H1 (cell line): ENCODE measurements around the gene OSBP2. TPM values are rescaled to one million over a fixed set of nuclear protein-coding genes. Genes with fewer than 3 reads are reported as not detected.

Experiments
- CTCF ChIA-PET: fragments of 300-600 bp; sonication (Branson Sonifier 250); formaldehyde crosslinking; loops from one replicate; lab custom pipeline; 2021; ENCODE audit not compliant: partially characterized antibody; lab: Charles Lee
- POLR2A ChIA-PET: fragments of 300-600 bp; sonication (Branson Sonifier 250); formaldehyde crosslinking; loops from one replicate; lab custom pipeline; 2021; ENCODE audit warnings: inconsistent platforms; ENCODE audit not compliant: partially characterized antibody; lab: Charles Lee
- DNase-seq, 2 experiments: peaks; one replicate each; pipeline versions ENCODE4 v3.0.0 to v3.0.0-alpha.2; 2010 to 2022; ENCODE audit warnings: low spot score in 2 of 2, low read depth in 1 of 2, mixed read lengths in 1 of 2
- FAIRE-seq: peaks from 2 replicates; lab custom pipeline; 2011; peaks lifted over from hg19 to GRCh38; lab: Jason Lieb, UNC
- H2AFZ ChIP-seq: 2 replicates; pipeline ENCODE4 v1.8.1; 2012; ENCODE audit warnings: low read length, inconsistent platforms
- H2AK5ac ChIP-seq: 2 replicates; pipeline ENCODE4 v1.6.1; 2013; ENCODE audit warnings: low read depth, low read length
- H2BK120ac ChIP-seq: replicated peaks from 2 replicates; pipeline ENCODE3; 2013; ENCODE audit warnings: low read depth, low read length, inconsistent platforms
- H2BK12ac ChIP-seq: 2 replicates; pipeline ENCODE4 v1.6.1; 2013; ENCODE audit warnings: low read depth, low read length
- H2BK15ac ChIP-seq: 2 replicates; pipeline ENCODE4 v1.6.1; 2013; ENCODE audit warnings: low read length
- H2BK20ac ChIP-seq: 2 replicates; pipeline ENCODE4 v1.6.1; 2013; ENCODE audit warnings: low read length
- H2BK5ac ChIP-seq: 2 replicates; pipeline ENCODE4 v1.6.1; 2013; ENCODE audit warnings: low read depth, low read length
- H3K14ac ChIP-seq: 2 replicates; pipeline ENCODE4 v1.6.1; 2013; ENCODE audit warnings: inconsistent platforms; ENCODE audit not compliant: insufficient read length
- H3K18ac ChIP-seq: 2 replicates; pipeline ENCODE4 v1.6.1; 2013; ENCODE audit warnings: low read length; ENCODE audit errors: extremely low read depth
- H3K23ac ChIP-seq: 2 replicates; pipeline ENCODE4 v1.6.1; 2013; ENCODE audit warnings: inconsistent platforms; ENCODE audit not compliant: insufficient read length
- H3K23me2 ChIP-seq: 2 replicates; pipeline ENCODE4 v1.6.1; 2013; ENCODE audit warnings: low read depth, low read length
- H3K27ac ChIP-seq: 2 replicates; pipeline ENCODE4 v1.6.1; 2011; ENCODE audit warnings: low read depth, low read length, inconsistent platforms
- H3K27me3 ChIP-seq, 4 experiments: replicated peaks in 1 of 4; 1 replicate in 1 of 4; 2 replicates in 3 of 4; pipeline versions ENCODE4 v1.6.1 to v1.8.1; 2011 to 2013; ENCODE audit warnings: low read length in 3 of 4, mild to moderate bottlenecking in 3 of 4, inconsistent platforms in 2 of 4, mixed read lengths in 2 of 4, moderate library complexity in 1 of 4; ENCODE audit not compliant: control insufficient read depth in 3 of 4, insufficient read depth in 3 of 4; ENCODE audit errors: extremely low read depth in 1 of 4
- H3K36me3 ChIP-seq, 4 experiments: 2 replicates each; pipeline versions ENCODE4 v1.6.1 to v1.8.1; 2011 to 2013; ENCODE audit warnings: mild to moderate bottlenecking in 4 of 4, low read length in 3 of 4, moderate library complexity in 2 of 4, control low read depth in 1 of 4, inconsistent platforms in 1 of 4; ENCODE audit not compliant: insufficient read depth in 4 of 4, control insufficient read depth in 2 of 4
- H3K4ac ChIP-seq: replicated peaks from 2 replicates; pipeline ENCODE3; 2013; ENCODE audit warnings: low read length, low read depth, mixed read lengths, inconsistent platforms; ENCODE audit not compliant: insufficient read length
- H3K4me1 ChIP-seq, 4 experiments: replicated peaks in 1 of 4; 1 replicate in 1 of 4; 2 replicates in 3 of 4; pipeline versions ENCODE4 v1.6.1 to v1.8.1; 2011 to 2013; ENCODE audit warnings: low read length in 3 of 4, inconsistent platforms in 2 of 4, mixed read lengths in 1 of 4; ENCODE audit not compliant: insufficient read depth in 4 of 4, control insufficient read depth in 3 of 4
- H3K4me2 ChIP-seq, 2 experiments: 2 replicates each; pipeline versions ENCODE4 v1.6.1 to v1.8.1; 2011 to 2013; ENCODE audit warnings: low read depth in 2 of 2, low read length in 2 of 2, control low read depth in 1 of 2, inconsistent platforms in 1 of 2, mild to moderate bottlenecking in 1 of 2; ENCODE audit not compliant: insufficient read depth in 1 of 2
- H3K4me3 ChIP-seq, 4 experiments: fragments of 200-600, 300-600 bp in 1 of 4; sonication (generic), shearing (Covaris generic), sonication (Bioruptor Twin) in 1 of 4; 2 replicates each; pipeline versions ENCODE4 v1.5.1 to v1.8.1; 2011 to 2016; ENCODE audit warnings: low read length in 4 of 4, low read depth in 3 of 4, control low read depth in 2 of 4, inconsistent platforms in 2 of 4, mild to moderate bottlenecking in 2 of 4, mixed read lengths in 1 of 4, moderate library complexity in 1 of 4; ENCODE audit not compliant: insufficient read depth in 2 of 4; ENCODE audit errors: extremely low read depth in 1 of 4
- H3K56ac ChIP-seq: replicated peaks from 2 replicates; pipeline ENCODE3; 2013; ENCODE audit warnings: low read depth, mild to moderate bottlenecking, mixed read lengths, low read length, inconsistent platforms; ENCODE audit not compliant: insufficient read length
- H3K79me1 ChIP-seq: 2 replicates; pipeline ENCODE4 v1.6.1; 2013; ENCODE audit warnings: low read depth, low read length, control low read depth
- H3K79me2 ChIP-seq, 2 experiments: 2 replicates each; pipeline versions ENCODE4 v1.6.1 to v1.8.1; 2012 to 2013; ENCODE audit warnings: low read length in 2 of 2, mild to moderate bottlenecking in 2 of 2, inconsistent platforms in 1 of 2; ENCODE audit not compliant: insufficient read depth in 2 of 2, control insufficient read depth in 1 of 2
- H3K9ac ChIP-seq, 4 experiments: replicated peaks in 1 of 4; 1 replicate in 1 of 4; 2 replicates in 3 of 4; pipeline versions ENCODE4 v1.6.1 to v1.8.1; 2011 to 2013; ENCODE audit warnings: low read depth in 3 of 4, low read length in 3 of 4, control low read depth in 2 of 4, mild to moderate bottlenecking in 2 of 4, moderate library complexity in 2 of 4, inconsistent platforms in 1 of 4; ENCODE audit errors: extremely low read depth in 1 of 4
- H3K9me3 ChIP-seq, 2 experiments: 2 replicates each; pipeline versions ENCODE4 v1.6.1 to v1.8.1; 2012 to 2013; ENCODE audit warnings: mild to moderate bottlenecking in 2 of 2, moderate library complexity in 2 of 2, control low read depth in 1 of 2, inconsistent platforms in 1 of 2, low read depth in 1 of 2, low read length in 1 of 2, mixed read lengths in 1 of 2; ENCODE audit not compliant: insufficient read depth in 2 of 2
- H4K20me1 ChIP-seq, 2 experiments: replicated peaks in 1 of 2; 2 replicates each; pipeline versions ENCODE3 to v1.8.1; 2011 to 2013; ENCODE audit warnings: inconsistent platforms in 2 of 2, low read length in 2 of 2, mild to moderate bottlenecking in 1 of 2; ENCODE audit not compliant: insufficient read depth in 2 of 2, control insufficient read depth in 1 of 2
- H4K5ac ChIP-seq: 2 replicates; pipeline ENCODE4 v1.6.1; 2013; ENCODE audit warnings: low read length, low read depth, mixed read lengths, inconsistent platforms; ENCODE audit not compliant: insufficient read length
- H4K8ac ChIP-seq: 2 replicates; pipeline ENCODE4 v1.8.0; 2013; ENCODE audit warnings: mild to moderate bottlenecking, moderate library complexity, low read length, inconsistent platforms; ENCODE audit not compliant: insufficient read depth; ENCODE audit errors: extremely low read depth
- H4K91ac ChIP-seq: replicated peaks from 2 replicates; pipeline ENCODE3; 2013; ENCODE audit warnings: low read length, mixed read lengths, inconsistent platforms; ENCODE audit not compliant: insufficient read length
- CHD2 ChIP-seq: IDR thresholded peaks from 2 replicates; pipeline ENCODE4 v1.6.1; 2012; ENCODE audit warnings: low read length, improper control_type of control experiment
- CTCF ChIP-seq, 3 experiments: IDR thresholded peaks; 1 replicate in 2 of 3; 2 replicates in 1 of 3; pipeline versions ENCODE4 v1.5.1 to v1.6.1; 2011; ENCODE audit warnings: low read length in 3 of 3, mild to moderate bottlenecking in 3 of 3, inconsistent platforms in 2 of 3, low read depth in 1 of 3, moderate library complexity in 1 of 3; ENCODE audit not compliant: insufficient read depth in 1 of 3; ENCODE audit errors: control extremely low read depth in 1 of 3
- GTF2F1 ChIP-seq: IDR thresholded peaks from 2 replicates; pipeline ENCODE4 v1.6.1; 2012; ENCODE audit warnings: low read depth, low read length, improper control_type of control experiment, borderline replicate concordance
- JUN ChIP-seq: IDR thresholded peaks from 2 replicates; pipeline ENCODE4 v1.6.1; 2011; ENCODE audit warnings: low read depth, mild to moderate bottlenecking, improper control_type of control experiment, low read length
- KDM1A ChIP-seq: fragments of 200-600, 300-600 bp; sonication (generic); IDR thresholded peaks from 2 replicates; pipeline ENCODE4 v1.7.1; 2016; ENCODE audit warnings: mild to moderate bottlenecking, low read length, borderline replicate concordance
- MAFK ChIP-seq: IDR thresholded peaks from 2 replicates; pipeline ENCODE4 v1.6.1; 2012; ENCODE audit warnings: low read depth, mild to moderate bottlenecking, improper control_type of control experiment, low read length
- MAX ChIP-seq: IDR thresholded peaks from 2 replicates; pipeline ENCODE4 v1.6.1; 2012; ENCODE audit warnings: inconsistent platforms
- POLR2A ChIP-seq, 2 experiments: IDR thresholded peaks; 1 replicate in 1 of 2; 2 replicates in 1 of 2; pipeline ENCODE4 v1.6.1; 2011; ENCODE audit warnings: low read depth in 2 of 2, low read length in 2 of 2, mild to moderate bottlenecking in 2 of 2; ENCODE audit errors: control extremely low read depth in 1 of 2
- SAP30 ChIP-seq: fragments of 300-600 bp; sonication (generic); IDR thresholded peaks from 2 replicates; pipeline ENCODE4 v1.7.1; 2012; ENCODE audit warnings: low read length, moderate library complexity, mild to moderate bottlenecking, inconsistent platforms; ENCODE audit not compliant: insufficient read depth, insufficient replicate concordance
- TCF12 ChIP-seq: IDR thresholded peaks from 2 replicates; pipeline ENCODE4 v1.6.1; 2011; ENCODE audit warnings: low read depth, mild to moderate bottlenecking, low read length
- ZNF274 ChIP-seq: IDR thresholded peaks from 2 replicates; pipeline ENCODE4 v1.7.0; 2012; ENCODE audit warnings: low read length, borderline replicate concordance; ENCODE audit errors: extremely low read depth
- WGBS, 2 experiments: shearing (Covaris generic) in 1 of 2; methylation state at CpG; one replicate each; pipeline versions ENCODE4 v1.1.6 to v1.1.7; 2013 to 2015; ENCODE audit warnings: low lambda C conversion rate in 2 of 2, mixed read lengths in 2 of 2, inconsistent platforms in 1 of 2, low coverage in 1 of 2, missing lambda C conversion rate in 1 of 2; ENCODE audit not compliant: insufficient replicate concordance in 2 of 2, insufficient coverage in 1 of 2, insufficient read length in 1 of 2; ENCODE audit errors: extremely low coverage in 1 of 2, missing lambda C conversion rate in 1 of 2; 5-methylcytosine and 5-hydroxymethylcytosine counted together
- polyA plus RNA-seq, 7 experiments: library from polyadenylated mRNA; depleted of rRNA in 3 of 7; stranded (reverse) in 5 of 7; unstranded in 2 of 7; fragments of >200 nt in 5 of 7; fragments of 200-250 nt in 2 of 7; gene quantifications; 1 replicate in 5 of 7; 2 replicates in 1 of 7; 4 replicates in 1 of 7; pipeline versions ENCODE4 v1.2.1 to v1.2.3, GENCODE V29; 2011 to 2013; ENCODE audit warnings: missing spikeins in 2 of 7, mixed read lengths in 2 of 7
- total RNA-seq: library from RNA; stranded (reverse); fragmentation: NEBNext Ultra II Directional; extraction: Animal tissue kit (Norgen Biotek cat#: 25700); gene quantifications from 2 replicates; pipeline ENCODE4 v1.2.1, GENCODE V29; 2021

OSBP2 gene
- total and polyA plus RNA-seq, 2 of the 8 experiments (the other 6 are each of a cell fraction or from before 2014, with no cell fraction given), result 3.4 to 3.7 TPM

- FAIRE-seq (no peak), DNase-seq (peak in 1 of 2 experiments; percentile 35)
- H3K18ac ChIP-seq, result no peak overlapping the region
- H3K23ac ChIP-seq, result no peak overlapping the region
- POLR2A ChIA-PET, result interaction anchor here (0.8 to 1.1 kb wide), 4 partner anchors 9 to 127 kb away, joined by 3 to 4 read pairs (median 3); no protein-coding TSS in a partner anchor
- no peak overlapping the region for H2BK12ac ChIP-seq
- CTCF ChIA-PET, result interaction anchor here (0.6 to 6.2 kb wide), 35 partner anchors 8 to 515 kb away, joined by 3 to 73 read pairs (median 4); partner anchors contain the start of gene SLC35E4
- no peak overlapping the region for H4K91ac ChIP-seq
- H3K27ac ChIP-seq, result no peak overlapping the region
- H3K4ac ChIP-seq, result no peak overlapping the region
- H3K23me2 ChIP-seq, result no peaks in the 10 kb centered on the region
- H4K8ac ChIP-seq, result no peak overlapping the region
- H3K27me3 ChIP-seq, result no peaks in the 10 kb centered on the region
- 90% methylated on average over 9 of the region's 9 CpGs; no CpG with 5 or more reads in 1 of the 2 experiments for WGBS, 2 experiments
- no peaks in the 10 kb centered on the region for H3K9me3 ChIP-seq
- no peaks in the 10 kb centered on the region for H3K79me1 ChIP-seq
- no peak overlapping the region for H2BK120ac ChIP-seq
- no peak overlapping the region for H2AK5ac ChIP-seq
- H3K9ac ChIP-seq, result no peak overlapping the region
- no peak overlapping the region for H3K4me3 ChIP-seq
- H4K5ac ChIP-seq, result no peak overlapping the region
- H3K79me2 ChIP-seq, result no peaks in the 10 kb centered on the region
- H3K4me2 ChIP-seq, result no peak overlapping the region
- peaks cover 1 to 3% of the 10 kb centered on the region in 2 experiments for H4K20me1 ChIP-seq
- no peak overlapping the region for H2BK5ac ChIP-seq
- H3K4me1 ChIP-seq, result peaks cover 0 to 4% (median 4%) of the 10 kb centered on the region in 4 experiments; a peak in 5 of 7 replicates
- H2BK15ac ChIP-seq, result no peak overlapping the region
- no peak overlapping the region for H3K56ac ChIP-seq
- H3K14ac ChIP-seq, result no peak overlapping the region
- no peak overlapping the region for H2AFZ ChIP-seq
- H3K36me3 ChIP-seq, result peaks cover 0 to 9% (median 2%) of the 10 kb centered on the region in 4 experiments; a peak in 2 of 8 replicates
- H2BK20ac ChIP-seq, result no peak overlapping the region
- no peak for TF ChIP-seq MAFK
- TF ChIP-seq GTF2F1, result no peak
- TF ChIP-seq JUN, result no peak
- no peak for TF ChIP-seq TCF12
- no peak for TF ChIP-seq KDM1A
- no peak for TF ChIP-seq SAP30
- TF ChIP-seq POLR2A (IDR thresholded peaks at IDR 0.05; ENCODE audit: control extremely low read depth in 1 of 2, low read depth in 2 of 2, low read length in 2 of 2), result no peak
- no peak for TF ChIP-seq CHD2
- TF ChIP-seq ZNF274, result no peak
- TF ChIP-seq MAX, result no peak
- TF ChIP-seq CTCF (IDR thresholded peaks at IDR 0.05; ENCODE audit: control extremely low read depth in 1 of 3, insufficient read depth in 1 of 3, low read depth in 1 of 3, low read length in 3 of 3), result no peak
Observed at GRCh38 chr22:30889996-30890480, 195.4 kb downstream of the OSBP2 start.
